ENCODE results near the gene RAB42.

RAB42 gene

GRCh38 chr1:28591708-28592320 is at the start of gene RAB42:
TSS of gene RAB42 (plus strand) at chr1:28592265. CDS start at chr1:28592512, 247 bp downstream.
- no peak within 1 kb of the TSS for H3K27ac Mint-ChIP-seq
- no peak for TF ChIP-seq CTCF (IDR thresholded peaks at IDR 0.05)
- peak within 1 kb of the TSS; percentile 84 for H3K4me3 Mint-ChIP-seq
- DNase-seq, result peak; percentile 38
- peaks cover 27% of the 10 kb centered on the region for H3K4me1 Mint-ChIP-seq
- H3K27me3 Mint-ChIP-seq (ENCODE audit: low read depth, poor library complexity), result peaks cover 30% of the 10 kb centered on the region
- no peaks in the 10 kb centered on the region for H3K9me3 Mint-ChIP-seq
- H3K36me3 Mint-ChIP-seq (ENCODE audit: low read depth), result no peaks in the 10 kb centered on the region

GRCh38 chr1:28545246-28545628 is 46.8 kb upstream of the RAB42 start:
- no peaks in the 10 kb centered on the region for H3K36me3 Mint-ChIP-seq (ENCODE audit: low read depth)
- no peak overlapping the region for H3K4me3 Mint-ChIP-seq
- no peak for DNase-seq
- peaks cover 5% of the 10 kb centered on the region for H3K4me1 Mint-ChIP-seq
- no peak for TF ChIP-seq CTCF (IDR thresholded peaks at IDR 0.05)
- no peak overlapping the region for H3K27ac Mint-ChIP-seq
- no peaks in the 10 kb centered on the region for H3K9me3 Mint-ChIP-seq
- no peaks in the 10 kb centered on the region for H3K27me3 Mint-ChIP-seq (ENCODE audit: low read depth, poor library complexity)

GRCh38 chr1:28548318-28548717 is 43.7 kb upstream of the RAB42 start:
- TF ChIP-seq CTCF (IDR thresholded peaks at IDR 0.05), result no peak
- peaks cover 2% of the 10 kb centered on the region for H3K27me3 Mint-ChIP-seq (ENCODE audit: low read depth, poor library complexity)
- H3K27ac Mint-ChIP-seq, result no peak overlapping the region
- no peak for DNase-seq
- H3K36me3 Mint-ChIP-seq (ENCODE audit: low read depth), result no peaks in the 10 kb centered on the region
- H3K4me1 Mint-ChIP-seq, result peaks cover 15% of the 10 kb centered on the region
- no peak overlapping the region for H3K4me3 Mint-ChIP-seq
- no peaks in the 10 kb centered on the region for H3K9me3 Mint-ChIP-seq

- peaks cover 14% of the 10 kb centered on the region for H3K4me1 Mint-ChIP-seq
- H3K9me3 Mint-ChIP-seq, result no peaks in the 10 kb centered on the region
- no peak for DNase-seq
- H3K27me3 Mint-ChIP-seq (ENCODE audit: low read depth, poor library complexity), result peaks cover 5% of the 10 kb centered on the region
- no peak for TF ChIP-seq CTCF (IDR thresholded peaks at IDR 0.05)
- peaks cover 12% of the 10 kb centered on the region for H3K36me3 Mint-ChIP-seq (ENCODE audit: low read depth)
- H3K27ac Mint-ChIP-seq, result no peak overlapping the region
- H3K4me3 Mint-ChIP-seq, result no peak overlapping the region
Observed at GRCh38 chr1:28551381-28551780, 40.7 kb upstream of the RAB42 start.

GRCh38 chr1:28552758-28553663 is 39.1 kb upstream of the RAB42 start, which contains the start of gene TRNAU1AP:
TSS of gene TRNAU1AP (plus strand) at chr1:28553085. CDS start at chr1:28553111, 26 bp downstream.
- H3K4me3 Mint-ChIP-seq, result peak within 1 kb of the TSS; percentile 100
- H3K9me3 Mint-ChIP-seq, result no peaks in the 10 kb centered on the region
- no peak for TF ChIP-seq CTCF (IDR thresholded peaks at IDR 0.05)
- DNase-seq, result peak; percentile 97
- peaks cover 14% of the 10 kb centered on the region for H3K4me1 Mint-ChIP-seq
- peak within 1 kb of the TSS; percentile 91 for H3K27ac Mint-ChIP-seq
- peaks cover 21% of the 10 kb centered on the region for H3K36me3 Mint-ChIP-seq (ENCODE audit: low read depth)
- peaks cover 5% of the 10 kb centered on the region for H3K27me3 Mint-ChIP-seq (ENCODE audit: low read depth, poor library complexity)

All from nephron progenitor cell (in vitro differentiated cells).